HepG2 (cell line): Measurements from ENCODE around the gene ZNF429.

Experiments
- FOSL1 ChIP-seq: sonication (generic); formaldehyde crosslinking; IDR thresholded peaks from 2 replicates; pipeline ENCODE4 v1.9.0; 2021; ENCODE audit warnings: missing genetic modification reagents, borderline replicate concordance
- NFYB ChIP-seq: sonication (generic); formaldehyde crosslinking; IDR thresholded peaks from 2 replicates; pipeline ENCODE4 v1.4.0; 2020; ENCODE audit warnings: missing genetic modification reagents
- ZNF460 ChIP-seq: sonication (generic); formaldehyde crosslinking; IDR thresholded peaks from 2 replicates; pipeline ENCODE4 v1.5.1; 2020; ENCODE audit warnings: missing genetic modification reagents, mild to moderate bottlenecking, borderline replicate concordance
- TF ChIP-seq, protein P1 (sequence below): sonication (generic); formaldehyde crosslinking; IDR thresholded peaks from 2 replicates; pipeline ENCODE4 v1.8.0; 2022; ENCODE audit warnings: low read depth, missing genetic modification reagents
- TF ChIP-seq, protein P2 (sequence below), 2 experiments: fragments of 450-650 bp in 1 of 2; sonication (generic) in 1 of 2; formaldehyde crosslinking; IDR thresholded peaks; 2 replicates each; pipeline versions ENCODE4 v1.5.0 to v1.8.0; 2020 to 2022; ENCODE audit warnings: mild to moderate bottlenecking in 1 of 2, missing genetic modification reagents in 1 of 2

DNA sequence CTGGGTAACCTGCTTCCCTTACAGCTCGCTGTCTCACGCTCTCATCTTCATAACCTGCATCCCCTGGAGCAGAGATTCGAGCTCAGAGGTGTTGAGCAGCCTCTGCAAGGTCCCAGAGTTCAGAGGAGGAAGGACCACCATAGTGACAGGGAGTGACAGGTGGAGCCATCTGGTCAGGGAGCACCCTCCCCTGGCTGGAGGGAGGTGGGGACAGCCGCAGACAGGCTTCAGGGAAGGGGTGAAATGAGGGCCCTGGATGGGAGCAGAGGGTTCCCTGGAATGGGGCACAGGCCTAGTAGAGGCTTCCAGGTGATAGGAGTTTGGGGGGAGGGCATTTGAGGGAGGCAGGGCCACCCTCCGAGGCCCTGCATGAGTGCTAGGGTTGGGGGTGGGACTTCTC lies 82.1 kb downstream of the ZNF429 start:
- TF ChIP-seq, protein P1, sequence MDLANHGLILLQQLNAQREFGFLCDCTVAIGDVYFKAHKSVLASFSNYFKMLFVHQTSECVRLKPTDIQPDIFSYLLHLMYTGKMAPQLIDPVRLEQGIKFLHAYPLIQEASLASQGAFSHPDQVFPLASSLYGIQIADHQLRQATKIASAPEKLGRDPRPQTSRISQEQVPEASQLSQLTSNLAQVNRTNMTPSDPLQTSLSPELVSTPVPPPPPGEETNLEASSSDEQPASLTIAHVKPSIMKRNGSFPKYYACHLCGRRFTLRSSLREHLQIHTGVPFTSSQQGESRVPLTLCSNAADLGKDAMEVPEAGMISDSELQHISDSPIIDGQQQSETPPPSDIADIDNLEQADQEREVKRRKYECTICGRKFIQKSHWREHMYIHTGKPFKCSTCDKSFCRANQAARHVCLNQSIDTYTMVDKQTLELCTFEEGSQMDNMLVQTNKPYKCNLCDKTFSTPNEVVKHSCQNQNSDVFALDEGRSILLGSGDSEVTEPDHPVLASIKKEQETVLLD (CRISPR knock-in tag): no peak
- TF ChIP-seq FOSL1 (CRISPR knock-in tag): no peak
- TF ChIP-seq NFYB (CRISPR knock-in tag): no peak
- TF ChIP-seq, protein P2, sequence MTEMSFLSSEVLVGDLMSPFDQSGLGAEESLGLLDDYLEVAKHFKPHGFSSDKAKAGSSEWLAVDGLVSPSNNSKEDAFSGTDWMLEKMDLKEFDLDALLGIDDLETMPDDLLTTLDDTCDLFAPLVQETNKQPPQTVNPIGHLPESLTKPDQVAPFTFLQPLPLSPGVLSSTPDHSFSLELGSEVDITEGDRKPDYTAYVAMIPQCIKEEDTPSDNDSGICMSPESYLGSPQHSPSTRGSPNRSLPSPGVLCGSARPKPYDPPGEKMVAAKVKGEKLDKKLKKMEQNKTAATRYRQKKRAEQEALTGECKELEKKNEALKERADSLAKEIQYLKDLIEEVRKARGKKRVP (CRISPR knock-in tag; IDR thresholded peaks at IDR 0.05): no peak
- TF ChIP-seq ZNF460 (CRISPR knock-in tag): no peak
